ENCODE data around the gene VPREB1.

- TF ChIP-seq CTCF (IDR thresholded peaks at IDR 0.05) (no peak), EP300 (IDR thresholded peaks at IDR 0.05) (no peak)
Observed at GRCh38 chr22:22243033-22243680, 1.4 kb upstream of the VPREB1 start.

Measured in tibial nerve (tissue), 4 donors.